Astrocyte (in vitro differentiated cells and primary cell): ENCODE measurements around the gene ZMYND8. TPM values are rescaled to one million over a fixed set of nuclear protein-coding genes. Genes with fewer than 3 reads are reported as not detected.

ENCODE experiments used
- DNase-seq: peaks from one replicate; pipeline ENCODE4 v3.0.0-alpha.2; 2010; ENCODE audit warnings: low read depth
- FAIRE-seq: peaks from 2 replicates; lab custom pipeline; 2011; peaks lifted over from hg19 to GRCh38; lab: Jason Lieb, UNC
- H2AFZ ChIP-seq: 2 replicates; pipeline ENCODE4 v1.6.0; 2012; ENCODE audit warnings: low read depth, low read length, inconsistent platforms
- H3K27ac ChIP-seq: 2 replicates; pipeline ENCODE4 v1.5.1; 2011; ENCODE audit warnings: low read depth, low read length, inconsistent platforms
- H3K27me3 ChIP-seq: 2 replicates; pipeline ENCODE4 v1.6.0; 2011; ENCODE audit warnings: low read length, inconsistent platforms; ENCODE audit not compliant: insufficient read depth
- H3K36me3 ChIP-seq: 2 replicates; pipeline ENCODE4 v1.5.1; 2011; ENCODE audit warnings: low read length, inconsistent platforms; ENCODE audit not compliant: insufficient read depth
- H3K4me1 ChIP-seq: 2 replicates; pipeline ENCODE4 v1.5.1; 2011; ENCODE audit warnings: low read length, inconsistent platforms; ENCODE audit not compliant: insufficient read depth
- H3K4me2 ChIP-seq: 2 replicates; pipeline ENCODE4 v1.6.0; 2012; ENCODE audit warnings: low read length, inconsistent platforms
- H3K4me3 ChIP-seq: 2 replicates; pipeline ENCODE4 v1.5.1; 2011; ENCODE audit warnings: low read depth, mild to moderate bottlenecking, low read length, inconsistent platforms; ENCODE audit not compliant: insufficient read depth
- H3K79me2 ChIP-seq: 2 replicates; pipeline ENCODE4 v1.6.0; 2012; ENCODE audit warnings: mild to moderate bottlenecking, low read length, inconsistent platforms; ENCODE audit not compliant: insufficient read depth
- H3K9ac ChIP-seq: 2 replicates; pipeline ENCODE4 v1.6.0; 2012; ENCODE audit warnings: mild to moderate bottlenecking, low read length, inconsistent platforms
- H3K9me3 ChIP-seq: 2 replicates; pipeline ENCODE4 v1.5.1; 2012; ENCODE audit warnings: low read depth, mild to moderate bottlenecking, low read length, inconsistent platforms; ENCODE audit not compliant: insufficient read depth
- H4K20me1 ChIP-seq: 2 replicates; pipeline ENCODE4 v1.6.0; 2012; ENCODE audit warnings: low read length, inconsistent platforms; ENCODE audit not compliant: insufficient read depth
- H3K27ac Mint-ChIP-seq: one replicate; pipeline ENCODE4 v1.8.0; 2021; ENCODE audit warnings: mild to moderate bottlenecking, mixed read lengths; ENCODE audit not compliant: unreplicated experiment
- H3K27me3 Mint-ChIP-seq: one replicate; pipeline ENCODE4 v1.8.0; 2021; ENCODE audit warnings: low read depth, mixed read lengths; ENCODE audit not compliant: unreplicated experiment
- H3K36me3 Mint-ChIP-seq: one replicate; pipeline ENCODE4 v1.8.0; 2021; ENCODE audit warnings: low read depth, mixed read lengths; ENCODE audit not compliant: unreplicated experiment
- H3K4me1 Mint-ChIP-seq: one replicate; pipeline ENCODE4 v1.8.0; 2021; ENCODE audit warnings: low read depth, mixed read lengths; ENCODE audit not compliant: unreplicated experiment
- H3K4me3 Mint-ChIP-seq: one replicate; pipeline ENCODE4 v1.8.0; 2021; ENCODE audit warnings: mild to moderate bottlenecking, moderate library complexity, mixed read lengths; ENCODE audit not compliant: unreplicated experiment
- H3K9me3 Mint-ChIP-seq: one replicate; pipeline ENCODE4 v1.8.0; 2021; ENCODE audit warnings: mild to moderate bottlenecking, mixed read lengths; ENCODE audit not compliant: unreplicated experiment
- EZH2 ChIP-seq: IDR thresholded peaks from 2 replicates; pipeline ENCODE4 v1.6.1; 2012; ENCODE audit warnings: mild to moderate bottlenecking, low read length, inconsistent platforms; ENCODE audit not compliant: insufficient read depth
- total RNA-seq: library from RNA; stranded (reverse); gene quantifications from 2 replicates; pipeline ENCODE4 v1.2.1, GENCODE V29; 2021
- TF ChIP-seq, protein P1 (sequence below): IDR thresholded peaks from 2 replicates; pipeline ENCODE4 v1.5.1; 2011; ENCODE audit warnings: low read depth, mild to moderate bottlenecking, inconsistent platforms, low read length, moderate library complexity; ENCODE audit not compliant: insufficient read depth

Gene ZMYND8
- total RNA-seq, 1 donor from 2014 or later: 45.8 TPM

- FAIRE-seq (no peak), DNase-seq (no peak)
- Mint-ChIP-seq H3K9me3 (no peaks in the 10 kb centered on the region), H3K27me3 (no peaks in the 10 kb centered on the region), H3K4me3 (no peak overlapping the region), H3K27ac (no peak overlapping the region), H3K36me3 (no peaks in the 10 kb centered on the region), H3K4me1 (no peaks in the 10 kb centered on the region)
- H3K27me3 ChIP-seq: no peaks in the 10 kb centered on the region
- H3K79me2 ChIP-seq: no peaks in the 10 kb centered on the region
- H3K4me3 ChIP-seq: no peak overlapping the region
- H2AFZ ChIP-seq: no peak overlapping the region
- no peak for TF ChIP-seq EZH2
- TF ChIP-seq, protein P1, sequence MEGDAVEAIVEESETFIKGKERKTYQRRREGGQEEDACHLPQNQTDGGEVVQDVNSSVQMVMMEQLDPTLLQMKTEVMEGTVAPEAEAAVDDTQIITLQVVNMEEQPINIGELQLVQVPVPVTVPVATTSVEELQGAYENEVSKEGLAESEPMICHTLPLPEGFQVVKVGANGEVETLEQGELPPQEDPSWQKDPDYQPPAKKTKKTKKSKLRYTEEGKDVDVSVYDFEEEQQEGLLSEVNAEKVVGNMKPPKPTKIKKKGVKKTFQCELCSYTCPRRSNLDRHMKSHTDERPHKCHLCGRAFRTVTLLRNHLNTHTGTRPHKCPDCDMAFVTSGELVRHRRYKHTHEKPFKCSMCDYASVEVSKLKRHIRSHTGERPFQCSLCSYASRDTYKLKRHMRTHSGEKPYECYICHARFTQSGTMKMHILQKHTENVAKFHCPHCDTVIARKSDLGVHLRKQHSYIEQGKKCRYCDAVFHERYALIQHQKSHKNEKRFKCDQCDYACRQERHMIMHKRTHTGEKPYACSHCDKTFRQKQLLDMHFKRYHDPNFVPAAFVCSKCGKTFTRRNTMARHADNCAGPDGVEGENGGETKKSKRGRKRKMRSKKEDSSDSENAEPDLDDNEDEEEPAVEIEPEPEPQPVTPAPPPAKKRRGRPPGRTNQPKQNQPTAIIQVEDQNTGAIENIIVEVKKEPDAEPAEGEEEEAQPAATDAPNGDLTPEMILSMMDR: no peak
- H4K20me1 ChIP-seq: no peaks in the 10 kb centered on the region
- H3K4me2 ChIP-seq: no peak overlapping the region
- no peak overlapping the region for H3K27ac ChIP-seq
- no peak overlapping the region for H3K9ac ChIP-seq
- no peaks in the 10 kb centered on the region for H3K36me3 ChIP-seq
- H3K4me1 ChIP-seq: no peaks in the 10 kb centered on the region
- no peaks in the 10 kb centered on the region for H3K9me3 ChIP-seq
Measured at GRCh38 chr20:47198254-47198671, 158.2 kb downstream of the ZMYND8 start.

DNA sequence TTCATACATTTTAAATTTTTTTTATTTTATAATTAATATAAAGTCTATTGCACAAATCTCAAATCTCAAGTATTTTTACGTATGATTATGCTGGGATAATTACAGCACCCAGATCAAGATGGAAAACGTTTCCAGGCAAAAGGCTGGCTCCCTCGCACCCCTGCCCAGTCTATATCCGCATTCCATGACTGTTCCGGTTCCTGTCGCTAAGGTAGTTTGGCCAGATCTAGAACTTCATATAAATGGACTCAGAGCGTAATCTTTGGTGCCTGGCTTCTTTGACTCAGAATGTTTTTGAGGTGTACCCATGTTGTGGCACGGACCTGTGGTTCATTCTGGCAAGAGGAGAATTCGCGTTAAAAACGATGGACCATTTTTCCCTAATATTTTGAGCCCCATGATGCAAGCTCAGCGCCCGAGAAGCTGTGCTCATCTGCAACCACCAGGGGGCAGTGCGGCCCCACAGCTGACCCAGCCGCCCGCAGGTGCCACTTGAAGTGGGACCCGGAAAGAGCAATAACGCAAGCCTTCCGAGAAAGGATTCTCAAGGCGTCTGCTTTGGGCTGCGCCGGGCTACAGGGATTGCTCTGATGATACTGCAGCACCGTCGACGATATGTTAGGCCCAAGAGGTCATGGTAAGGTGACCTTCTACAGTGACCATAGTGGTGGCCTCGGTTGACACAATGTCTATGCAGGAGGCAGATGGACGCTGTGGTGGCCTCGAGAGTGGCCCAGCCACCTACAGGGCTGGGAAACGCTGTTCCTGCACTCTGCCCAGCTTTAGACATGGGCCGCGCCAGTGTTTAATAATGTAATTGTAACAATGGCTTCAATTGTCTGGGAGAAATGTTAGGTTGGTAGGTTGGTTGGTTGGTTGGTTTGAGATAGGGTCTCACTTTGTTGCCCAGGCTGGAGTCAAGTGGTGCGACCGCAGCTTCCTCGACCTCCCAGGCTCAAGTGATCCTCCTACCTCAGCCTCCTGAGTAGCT lies 160.1 kb downstream of the ZMYND8 start:
- Histone ChIP-seq H3K79me2 (no peaks in the 10 kb centered on the region), H3K4me2 (peak overlapping the region; percentile 18), H4K20me1 (no peaks in the 10 kb centered on the region), H3K4me3 (no peak overlapping the region), H3K27me3 (no peaks in the 10 kb centered on the region), H3K27ac (no peak overlapping the region), H3K36me3 (no peaks in the 10 kb centered on the region), H2AFZ (peak overlapping the region; percentile 8), H3K9me3 (no peaks in the 10 kb centered on the region), H3K4me1 (no peaks in the 10 kb centered on the region), H3K9ac (no peak overlapping the region)
- FAIRE-seq: no peak
- DNase-seq: peak; percentile 21
- TF ChIP-seq EZH2: no peak
- TF ChIP-seq, protein P1: peak; percentile 81
- peak overlapping the region; percentile 66 for H3K27ac Mint-ChIP-seq
- no peaks in the 10 kb centered on the region for H3K36me3 Mint-ChIP-seq
- no peaks in the 10 kb centered on the region for H3K27me3 Mint-ChIP-seq
- H3K4me1 Mint-ChIP-seq: no peaks in the 10 kb centered on the region
- no peaks in the 10 kb centered on the region for H3K9me3 Mint-ChIP-seq
- no peak overlapping the region for H3K4me3 Mint-ChIP-seq

DNA sequence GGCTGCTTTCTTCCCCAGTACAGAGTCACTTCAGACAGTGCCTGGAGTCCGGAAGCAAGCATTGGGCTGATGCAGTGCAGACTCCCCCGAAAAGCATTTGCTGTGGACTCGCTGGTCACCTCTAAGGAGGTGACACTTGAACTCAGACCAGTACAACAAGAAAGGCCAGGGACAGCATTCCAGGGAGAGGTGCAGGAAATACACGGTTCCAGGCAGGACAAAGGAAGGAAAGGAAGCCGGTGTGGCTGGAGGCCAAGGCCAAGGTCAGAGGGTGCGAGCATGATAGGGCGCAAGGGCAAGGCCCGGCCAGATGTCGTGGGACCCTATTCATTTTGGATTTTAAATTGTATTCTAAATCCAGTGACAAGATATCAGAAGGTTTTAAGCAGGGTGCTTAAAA lies 160.9 kb downstream of the ZMYND8 start:
- H3K4me2 ChIP-seq: no peak overlapping the region
- H3K79me2 ChIP-seq: no peaks in the 10 kb centered on the region
- no peak overlapping the region for H3K9ac ChIP-seq
- no peak for TF ChIP-seq EZH2
- TF ChIP-seq, protein P1: no peak
- H3K27ac Mint-ChIP-seq: no peak overlapping the region
- no peaks in the 10 kb centered on the region for H3K36me3 ChIP-seq
- H3K4me3 Mint-ChIP-seq: no peak overlapping the region
- no peak overlapping the region for H3K27ac ChIP-seq
- H3K27me3 ChIP-seq: no peaks in the 10 kb centered on the region
- DNase-seq: no peak
- no peaks in the 10 kb centered on the region for H3K9me3 Mint-ChIP-seq
- no peaks in the 10 kb centered on the region for H3K36me3 Mint-ChIP-seq
- H3K9me3 ChIP-seq: no peaks in the 10 kb centered on the region
- H3K4me3 ChIP-seq: no peak overlapping the region
- no peak overlapping the region for H2AFZ ChIP-seq
- no peaks in the 10 kb centered on the region for H3K4me1 Mint-ChIP-seq
- no peaks in the 10 kb centered on the region for H3K27me3 Mint-ChIP-seq
- H3K4me1 ChIP-seq: no peaks in the 10 kb centered on the region
- FAIRE-seq: no peak
- no peaks in the 10 kb centered on the region for H4K20me1 ChIP-seq
